Gastrocnemius medialis (tissue), 4 donors: Measurements from ENCODE around the gene DFFA. TPM values are rescaled to one million over a fixed set of nuclear protein-coding genes. Genes with fewer than 3 reads are reported as not detected.

Source experiments
- ATAC-seq, 2 donors: fragments of 150-250 bp; one replicate each; pipeline ENCODE4 v1.9.1; 2016
- DNase-seq, 2 donors: peaks; one replicate each; pipeline ENCODE4 v3.0.0-alpha.2; 2019
- H3K27ac ChIP-seq, 4 donors: fragments of 200-600 bp; sonication (generic); 1 replicate in 1 of 4; 2 replicates in 3 of 4; pipeline ENCODE4 v1.5.1; 2016 to 2018; ENCODE audit warnings: mild to moderate bottlenecking in 2 of 4, moderate library complexity in 1 of 4
- H3K27me3 ChIP-seq, 3 donors: fragments of 200-600 bp; sonication (generic) in 2 of 3; 1 replicate in 1 of 3; 2 replicates in 2 of 3; pipeline versions ENCODE4 v1.5.1 to v1.6.0; 2016 to 2019; ENCODE audit warnings: mild to moderate bottlenecking in 1 of 3, moderate library complexity in 1 of 3
- H3K36me3 ChIP-seq, 2 donors: fragments of 200-600 bp; sonication (generic) in 1 of 2; one replicate each; pipeline ENCODE4 v1.5.1; 2017 to 2018
- H3K4me1 ChIP-seq, 2 donors: fragments of 200-600 bp; sonication (generic) in 1 of 2; one replicate each; pipeline ENCODE4 v1.5.1; 2016 to 2017; ENCODE audit warnings: mild to moderate bottlenecking in 2 of 2
- H3K4me3 ChIP-seq, 4 donors: fragments of 200-600 bp; sonication (generic) in 3 of 4; 1 replicate in 1 of 4; 2 replicates in 3 of 4; pipeline ENCODE4 v1.5.1; 2016 to 2019; ENCODE audit warnings: mild to moderate bottlenecking in 2 of 4
- H3K9me3 ChIP-seq, 3 donors: fragments of 200-600 bp; sonication (generic) in 2 of 3; 1 replicate in 1 of 3; 2 replicates in 2 of 3; pipeline ENCODE4 v1.5.1; 2016 to 2019
- CTCF ChIP-seq, 5 experiments: fragments of 450-650 bp in 3 of 5; fragments of 200-600 bp in 2 of 5; sonication (generic) in 2 of 5; IDR thresholded peaks in 4 of 5; conservative IDR thresholded peaks in 1 of 5; 1 replicate in 4 of 5; 2 replicates in 1 of 5; pipeline ENCODE4 v1.5.1; 2016 to 2019; ENCODE audit warnings: antibody characterized with exemption in 5 of 5, mild to moderate bottlenecking in 3 of 5, moderate library complexity in 3 of 5
- POLR2A ChIP-seq, 2 donors: fragments of 450-650 bp; IDR thresholded peaks; one replicate each; pipeline ENCODE4 v1.6.1; 2017; ENCODE audit warnings: antibody characterized with exemption in 2 of 2, mild to moderate bottlenecking in 2 of 2, moderate library complexity in 2 of 2
- in situ Hi-C, 4 donors: fragments of 200-750 bp; cut with MboI; loops; one replicate each; pipeline versions ENCODE4 v1.15.0 to v1.8.0; 2017; ENCODE audit warnings: low sequenced_read_pairs in 4 of 4
- intact Hi-C: fragments of 100-400 bp; cut with DNase I; formaldehyde crosslinking; loops from one replicate; pipeline ENCODE4 v1.15.1; 2023; ENCODE audit warnings: low total_unique reads
- total RNA-seq, 4 donors: library from RNA; depleted of rRNA; stranded (reverse); fragments of >200 nt; gene quantifications; one replicate each; pipeline versions ENCODE4 v1.1.0 to v1.2.3, GENCODE V29; 2016

Gene DFFA
- total RNA-seq, 4 donors from 2014 or later: 13.8 to 15.6 (median 14.5) TPM

GRCh38 chr1:10494418-10494753 lies 22.1 kb upstream of the DFFA start:
- intact Hi-C loops: loop anchor here (1.0 to 10.0 kb wide), 2 partner anchors 66 to 120 kb away; no protein-coding TSS in a partner anchor
- H3K4me3 ChIP-seq: no peak overlapping the region

DNA sequence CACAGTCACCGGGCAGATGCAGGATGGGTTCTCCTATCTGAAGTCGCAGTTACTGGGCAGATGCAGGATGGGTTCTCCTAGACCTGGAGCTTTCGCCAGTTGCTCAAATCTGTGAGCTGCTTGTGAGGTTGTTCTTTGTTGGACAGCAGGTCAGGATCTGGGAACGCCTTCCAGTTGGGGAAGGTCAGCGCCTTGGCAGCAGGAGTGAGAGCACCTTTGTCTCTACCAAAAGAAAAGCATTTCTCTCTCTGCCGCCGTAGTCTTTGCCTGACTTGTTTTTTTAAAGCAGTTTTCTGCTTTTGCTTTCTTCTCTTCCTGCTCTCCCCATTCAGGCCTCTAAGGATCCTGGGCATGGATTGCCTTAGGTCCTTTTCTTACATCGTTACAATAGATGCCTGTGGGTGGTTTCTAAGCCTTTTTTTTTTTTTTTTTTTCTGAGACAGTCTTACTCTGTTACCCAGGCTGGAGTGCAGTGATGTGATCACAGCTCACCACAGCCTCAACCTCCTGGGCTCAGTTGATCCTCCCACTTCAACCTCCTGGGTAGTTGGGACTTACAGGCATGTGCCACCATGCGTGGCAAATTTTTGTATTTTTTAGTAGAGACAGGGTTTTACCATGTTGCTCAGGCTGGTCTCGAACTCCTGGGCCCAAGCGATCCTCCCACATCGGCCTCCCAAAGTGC lies 18.1 kb upstream of the DFFA start:
- ATAC-seq (no peak), DNase-seq (no peak)
- H3K9me3 ChIP-seq: no peaks in the 10 kb centered on the region
- intact Hi-C loops: loop anchor here (10.0 kb wide), 1 partner anchor 116 kb away; no protein-coding TSS in a partner anchor
- H3K27me3 ChIP-seq: no peaks in the 10 kb centered on the region
- in situ Hi-C loops: loop anchor here in 2 of 4 donors (5.0 to 10.0 kb wide), 2 partner anchors 63 to 384 kb away; no protein-coding TSS in a partner anchor
- H3K4me3 ChIP-seq: no peak overlapping the region
- H3K27ac ChIP-seq: no peak overlapping the region
- no peaks in the 10 kb centered on the region for H3K36me3 ChIP-seq
- peaks cover 12 to 15% of the 10 kb centered on the region in 2 donors for H3K4me1 ChIP-seq
- TF ChIP-seq CTCF (IDR thresholded peaks at IDR 0.05 in 4 of 5, conservative IDR thresholded peaks at IDR 0.05 in 1 of 5) (no peak), POLR2A (IDR thresholded peaks at IDR 0.05) (no peak)

More at GRCh38 chr1:10494418-10494753, 22.1 kb upstream of the DFFA start:
- no peak for TF ChIP-seq POLR2A (IDR thresholded peaks at IDR 0.05)
- no peak for TF ChIP-seq CTCF (IDR thresholded peaks at IDR 0.05 in 4 of 5, conservative IDR thresholded peaks at IDR 0.05 in 1 of 5)
- Histone ChIP-seq H3K9me3 (no peaks in the 10 kb centered on the region), H3K4me1 (peaks cover 20 to 22% of the 10 kb centered on the region in 2 donors), H3K27me3 (no peaks in the 10 kb centered on the region), H3K27ac (no peak overlapping the region), H3K36me3 (no peaks in the 10 kb centered on the region)
- ATAC-seq: no peak
- no peak for DNase-seq
- in situ Hi-C loops: loop anchor here in 2 of 4 donors (5.0 to 10.0 kb wide), 2 partner anchors 67 to 380 kb away; no protein-coding TSS in a partner anchor

DNA sequence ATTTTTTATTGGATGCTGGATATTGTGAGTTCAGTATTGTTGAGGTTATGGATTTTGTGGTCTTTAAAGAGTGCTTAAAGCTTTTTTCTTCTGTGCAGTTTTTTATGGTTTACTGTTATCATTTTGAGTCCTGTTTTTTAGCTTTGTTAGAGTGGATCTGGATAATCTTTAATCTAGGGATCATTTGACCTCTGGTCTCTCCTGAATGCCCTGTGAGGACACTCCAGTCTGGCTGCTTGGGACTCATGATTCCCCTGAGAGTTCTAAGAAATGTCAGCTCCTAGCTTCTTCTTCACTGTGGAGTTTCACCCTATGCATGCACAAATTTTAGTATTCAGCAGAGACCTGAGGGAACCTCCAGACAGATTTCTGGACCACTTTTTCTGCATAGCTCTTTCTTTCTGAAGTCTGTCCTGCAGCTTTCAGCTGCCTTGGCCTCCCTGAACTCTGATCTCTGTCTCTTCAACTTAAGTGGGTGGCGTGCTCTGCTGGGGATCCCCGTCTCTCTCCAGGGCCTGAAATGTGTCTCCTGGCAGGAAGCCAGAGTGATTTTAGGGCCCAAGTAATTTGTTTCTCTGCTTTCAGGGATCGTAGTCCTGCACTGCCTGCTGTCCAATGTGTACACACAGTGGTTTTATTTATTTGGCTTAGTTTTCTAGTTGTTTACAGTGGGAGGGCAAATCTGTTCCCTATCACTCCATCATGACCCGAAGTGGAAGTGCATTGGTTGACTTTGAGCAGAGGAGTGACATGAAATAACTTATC lies 17.1 kb upstream of the DFFA start:
- no peak for TF ChIP-seq CTCF (IDR thresholded peaks at IDR 0.05 in 4 of 5, conservative IDR thresholded peaks at IDR 0.05 in 1 of 5)
- TF ChIP-seq POLR2A (IDR thresholded peaks at IDR 0.05): no peak
- no peak overlapping the region for H3K4me3 ChIP-seq
- H3K27me3 ChIP-seq: no peaks in the 10 kb centered on the region
- intact Hi-C loops: loop anchor here (10.0 kb wide), 1 partner anchor 115 kb away; no protein-coding TSS in a partner anchor
- DNase-seq (no peak), ATAC-seq (no peak)
- H3K4me1 ChIP-seq: peaks cover 3 to 7% of the 10 kb centered on the region in 2 donors
- H3K36me3 ChIP-seq: no peaks in the 10 kb centered on the region
- H3K27ac ChIP-seq: no peak overlapping the region
- H3K9me3 ChIP-seq: no peaks in the 10 kb centered on the region
- in situ Hi-C loops: loop anchor here in 2 of 4 donors (5.0 to 10.0 kb wide), 2 partner anchors 62 to 385 kb away; no protein-coding TSS in a partner anchor

DNA sequence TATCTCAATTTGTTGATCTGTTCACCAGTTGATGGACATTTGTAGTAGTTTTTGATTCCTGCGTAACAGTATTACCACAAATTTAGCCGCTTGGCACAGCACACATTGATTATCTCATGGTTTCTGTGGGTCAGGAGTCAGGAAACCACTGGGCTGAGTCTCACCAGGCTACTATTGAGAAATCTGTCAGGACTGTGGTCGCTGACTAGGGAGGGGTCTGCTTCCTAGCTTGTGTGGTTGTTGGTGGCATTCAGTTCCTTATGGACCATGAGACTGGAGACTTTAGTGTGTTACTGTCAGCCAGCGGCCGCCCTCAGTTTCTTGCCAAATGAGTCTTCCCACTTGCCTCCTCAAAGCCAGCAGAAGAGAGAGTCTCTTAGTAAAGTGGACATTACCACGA lies 12.2 kb upstream of the DFFA start:
- in situ Hi-C loops: no loop called here
- H3K36me3 ChIP-seq: no peaks in the 10 kb centered on the region
- no peaks in the 10 kb centered on the region for H3K27me3 ChIP-seq
- no peak overlapping the region for H3K27ac ChIP-seq
- no peak for TF ChIP-seq CTCF (IDR thresholded peaks at IDR 0.05 in 4 of 5, conservative IDR thresholded peaks at IDR 0.05 in 1 of 5)
- TF ChIP-seq POLR2A (IDR thresholded peaks at IDR 0.05): no peak
- no peak overlapping the region for H3K4me3 ChIP-seq
- H3K4me1 ChIP-seq: no peaks in the 10 kb centered on the region
- ATAC-seq: no peak
- DNase-seq: no peak
- intact Hi-C loops: no loop called here
- H3K9me3 ChIP-seq: no peaks in the 10 kb centered on the region
